Measurements from ENCODE around the gene TEAD3. TPM values are rescaled to one million over a fixed set of nuclear protein-coding genes. Genes with fewer than 3 reads are reported as not detected.
"Not testable (repeated sequence)": the region's sequence is repeated elsewhere in the genome, so short reads cannot be mapped to it uniquely, and the experiment has no call there.

The TEAD3 gene
- total RNA-seq, 1 donor from 2014 or later = 23.8 TPM

GRCh38 chr6:35441642-35442041 lies 55.2 kb downstream of the TEAD3 start:
- Histone ChIP-seq H3K4me3 (ENCODE audit: low read depth, low read length) (no peak overlapping the region), H3K36me3 (ENCODE audit: control insufficient read depth, insufficient read depth, low read length) (no peaks in the 10 kb centered on the region), H3K27me3 (ENCODE audit: control insufficient read depth, insufficient read depth, low read length) (no peaks in the 10 kb centered on the region)
- no peak for TF ChIP-seq CTCF (IDR thresholded peaks at IDR 0.05; ENCODE audit: insufficient read depth, low read length, poor library complexity, severe bottlenecking)
- DNase-seq (ENCODE audit: low read depth) = no peak

- no peak for TF ChIP-seq CTCF (IDR thresholded peaks at IDR 0.05; ENCODE audit: insufficient read depth, low read length, poor library complexity, severe bottlenecking)
- Histone ChIP-seq H3K27me3 (ENCODE audit: control insufficient read depth, insufficient read depth, low read length) (no peaks in the 10 kb centered on the region), H3K4me3 (ENCODE audit: low read depth, low read length) (no peak overlapping the region), H3K36me3 (ENCODE audit: control insufficient read depth, insufficient read depth, low read length) (no peaks in the 10 kb centered on the region)
- no peak for DNase-seq (ENCODE audit: low read depth)
Measured at GRCh38 chr6:35441205-35441604, 55.7 kb downstream of the TEAD3 start.

GRCh38 chr6:35439308-35439707 lies 57.6 kb downstream of the TEAD3 start:
- Histone ChIP-seq H3K36me3 (ENCODE audit: control insufficient read depth, insufficient read depth, low read length) (no peaks in the 10 kb centered on the region), H3K27me3 (ENCODE audit: control insufficient read depth, insufficient read depth, low read length) (no peaks in the 10 kb centered on the region), H3K4me3 (ENCODE audit: low read depth, low read length) (no peak overlapping the region)
- no peak for TF ChIP-seq CTCF (IDR thresholded peaks at IDR 0.05; ENCODE audit: insufficient read depth, low read length, poor library complexity, severe bottlenecking)
- no peak for DNase-seq (ENCODE audit: low read depth)

- H3K36me3 ChIP-seq (ENCODE audit: control insufficient read depth, insufficient read depth, low read length); H3K4me3 ChIP-seq (ENCODE audit: low read depth, low read length); DNase-seq (ENCODE audit: low read depth); H3K27me3 ChIP-seq (ENCODE audit: control insufficient read depth, insufficient read depth, low read length): not testable (repeated sequence)
Measured at GRCh38 chr6:35438378-35439065, 58.4 kb downstream of the TEAD3 start.

GRCh38 chr6:35436071-35436857 lies 60.6 kb downstream of the TEAD3 start:
- no peak for TF ChIP-seq CTCF (IDR thresholded peaks at IDR 0.05; ENCODE audit: insufficient read depth, low read length, poor library complexity, severe bottlenecking)

GRCh38 chr6:35435074-35435837 lies 61.6 kb downstream of the TEAD3 start:
- Histone ChIP-seq H3K4me3 (ENCODE audit: low read depth, low read length) (no peak overlapping the region), H3K27me3 (ENCODE audit: control insufficient read depth, insufficient read depth, low read length) (no peaks in the 10 kb centered on the region), H3K36me3 (ENCODE audit: control insufficient read depth, insufficient read depth, low read length) (no peaks in the 10 kb centered on the region)
- no peak for TF ChIP-seq CTCF (IDR thresholded peaks at IDR 0.05; ENCODE audit: insufficient read depth, low read length, poor library complexity, severe bottlenecking)
- DNase-seq (ENCODE audit: low read depth) = no peak

More at GRCh38 chr6:35436071-35436857, 60.6 kb downstream of the TEAD3 start:
- H3K36me3 ChIP-seq (ENCODE audit: control insufficient read depth, insufficient read depth, low read length) = no peaks in the 10 kb centered on the region
- H3K4me3 ChIP-seq (ENCODE audit: low read depth, low read length) = no peak overlapping the region
- no peaks in the 10 kb centered on the region for H3K27me3 ChIP-seq (ENCODE audit: control insufficient read depth, insufficient read depth, low read length)
- no peak for DNase-seq (ENCODE audit: low read depth)

GRCh38 chr6:35432702-35433101 lies 64.2 kb downstream of the TEAD3 start:
- H3K27me3 ChIP-seq (ENCODE audit: control insufficient read depth, insufficient read depth, low read length); H3K36me3 ChIP-seq (ENCODE audit: control insufficient read depth, insufficient read depth, low read length); H3K4me3 ChIP-seq (ENCODE audit: low read depth, low read length); DNase-seq (ENCODE audit: low read depth): not testable (repeated sequence)

Data from kidney epithelial cell (primary cell).